Stimulated activated CD8-positive, alpha-beta memory T cell treated with anti-CD3 and anti-CD28 coated beads, Interleukin-4, amount 100 ng/mL, for 24 hours (primary cell): Measurements from ENCODE around the gene SLC12A5.
A peak's percentile ranks its signal among the peaks of the same experiment; 100 is the strongest.
"Not testable (repeated sequence)": the region's sequence is repeated elsewhere in the genome, so short reads cannot be mapped to it uniquely, and the experiment has no call there.

ENCODE experiments used
- DNase-seq: peaks from one replicate; pipeline ENCODE4 v3.0.0-alpha.2; 2020; ENCODE audit warnings: low read depth

The SLC12A5 gene

GRCh38 chr20:46078954-46079353 is 49.9 kb downstream of the SLC12A5 start:
- DNase-seq, result no peak

DNA sequence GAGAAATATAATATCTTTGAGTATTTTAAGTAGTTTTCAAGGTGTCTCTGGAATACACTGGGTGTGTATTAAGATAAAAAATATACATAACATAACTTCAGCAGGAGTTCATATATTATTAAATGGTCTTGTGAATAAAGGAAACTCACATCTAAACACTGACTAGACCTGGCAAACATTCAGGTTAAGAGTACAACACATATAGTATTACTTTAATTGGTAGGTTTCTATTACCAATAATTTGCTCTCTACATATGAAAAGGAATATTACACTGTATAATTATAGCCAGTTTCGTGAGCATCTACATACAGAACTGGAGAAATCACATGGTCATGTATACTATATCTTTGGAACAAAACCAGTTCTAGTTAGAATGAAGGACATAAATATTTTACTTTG is 52.1 kb downstream of the SLC12A5 start:
- DNase-seq, result no peak

DNA sequence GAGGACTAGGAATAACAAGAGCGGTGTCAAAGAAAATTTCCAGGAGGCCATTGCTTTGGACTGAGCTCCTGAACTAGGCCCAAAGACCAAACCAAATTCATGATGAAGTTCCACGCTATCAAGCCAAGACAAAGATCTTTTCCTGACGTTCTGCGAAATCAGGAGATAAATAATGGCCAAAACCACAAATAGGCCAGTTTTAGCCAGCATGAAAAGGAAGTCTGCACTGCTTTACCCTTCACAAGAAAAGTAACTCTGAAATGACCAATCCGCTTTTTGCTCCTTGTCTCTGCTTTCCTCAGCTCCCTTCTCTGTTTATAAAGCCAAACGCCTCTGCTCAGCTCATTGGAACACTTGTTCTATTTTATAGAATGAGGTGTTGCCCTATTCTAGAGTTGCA is 54.1 kb downstream of the SLC12A5 start:
- no peak for DNase-seq

GRCh38 chr20:46083531-46084061 is 54.6 kb downstream of the SLC12A5 start:
- DNase-seq, result no peak

- no peak for DNase-seq
Measured at GRCh38 chr20:46084805-46085178, 55.8 kb downstream of the SLC12A5 start.

GRCh38 chr20:46085179-46085851 is 56.3 kb downstream of the SLC12A5 start:
- DNase-seq, result no peak

GRCh38 chr20:46087161-46087560 is 58.1 kb downstream of the SLC12A5 start:
- DNase-seq, result no peak

DNA sequence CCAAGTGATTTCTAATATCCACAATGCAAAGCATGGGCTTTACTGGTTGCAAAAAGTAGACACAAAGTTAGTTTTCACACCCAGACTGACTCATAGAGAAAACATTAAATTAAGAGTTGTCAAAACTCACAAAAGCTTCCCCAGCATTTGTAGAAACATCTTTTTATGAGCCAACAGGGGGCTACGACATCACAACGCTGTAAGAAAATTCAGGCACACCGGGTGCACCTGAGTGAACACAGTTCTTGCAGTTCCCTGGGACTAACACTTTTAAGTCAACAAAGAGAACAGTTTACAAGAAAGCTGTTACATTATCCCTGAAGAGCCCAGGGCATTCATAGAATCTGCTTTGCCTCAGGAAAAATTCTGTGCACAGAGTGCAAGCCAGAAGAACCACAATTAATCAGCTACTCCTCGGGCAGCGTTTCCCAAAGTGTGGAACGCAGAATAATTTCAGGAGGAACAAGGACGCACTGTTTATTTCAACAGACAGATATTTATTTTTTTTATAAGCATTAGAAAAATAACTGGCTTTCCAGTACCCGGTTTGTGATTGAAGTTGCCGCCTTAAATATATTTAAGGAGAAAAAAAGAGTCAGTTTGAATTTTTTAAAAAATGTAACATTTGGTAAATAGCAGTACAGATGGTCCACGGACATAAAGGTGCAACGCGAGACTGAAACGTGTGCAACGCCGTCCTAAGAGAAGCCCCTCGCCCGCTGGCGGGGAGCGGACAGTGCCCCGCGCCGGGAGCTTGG is 59.6 kb downstream of the SLC12A5 start:
- DNase-seq, result no peak

GRCh38 chr20:46089167-46089416 is 60.1 kb downstream of the SLC12A5 start:
- peak; percentile 44 for DNase-seq

DNA sequence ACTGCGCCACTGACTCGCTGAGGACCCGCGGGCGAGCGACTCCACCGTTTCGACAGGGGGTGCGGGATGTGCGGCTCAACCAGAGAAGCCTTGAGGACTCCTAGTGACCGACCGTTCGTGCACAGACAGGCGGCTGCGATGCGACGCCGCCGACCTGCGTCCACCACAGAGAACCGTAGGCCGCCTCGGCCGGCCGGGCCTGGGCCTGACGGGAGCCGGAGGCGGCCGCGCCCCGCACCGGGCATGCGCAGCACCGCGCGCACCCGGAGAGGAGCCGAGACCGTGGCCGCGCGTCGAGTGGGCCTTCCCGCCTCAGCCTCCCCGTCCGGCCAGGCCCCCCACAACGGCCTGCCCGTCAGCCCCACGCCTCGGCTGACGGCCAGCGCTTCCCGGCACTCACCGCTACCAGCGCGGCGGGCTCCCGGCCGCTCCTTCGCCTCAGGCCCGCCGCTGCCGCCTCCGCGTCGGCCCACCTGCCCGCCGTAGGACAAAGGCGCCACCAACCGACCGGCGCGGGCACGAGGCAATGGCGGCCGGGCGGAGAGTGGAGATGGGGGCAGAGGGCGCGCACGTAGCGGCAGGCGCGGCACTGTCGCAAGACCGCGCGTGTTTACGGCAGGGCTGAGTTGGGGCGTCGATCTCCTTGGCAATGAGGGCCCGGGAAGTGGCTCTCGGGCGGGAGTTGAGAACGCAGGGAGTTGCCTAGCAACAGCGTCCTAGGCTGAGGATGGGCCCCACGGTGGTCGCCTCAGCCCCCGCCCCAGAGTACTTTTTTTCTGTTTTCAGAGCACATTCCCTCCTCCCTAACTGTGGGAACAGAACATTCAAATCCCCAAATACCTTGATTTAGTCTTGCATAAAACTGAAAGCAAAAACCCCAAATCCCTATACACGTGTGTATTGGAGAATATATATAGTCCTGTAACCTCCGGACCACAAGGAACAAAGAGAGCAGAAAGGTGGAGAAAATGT is 60.7 kb downstream of the SLC12A5 start, which contains the start of gene NCOA5:
NCOA5 (minus strand) TSS at position 546 of the 972 bp plus-strand sequence. CDS start 10,538 bp downstream, outside the sequence.
- DNase-seq, result peak; percentile 92

- not testable (repeated sequence) for DNase-seq
Measured at GRCh38 chr20:46091622-46092535, 62.9 kb downstream of the SLC12A5 start.

DNA sequence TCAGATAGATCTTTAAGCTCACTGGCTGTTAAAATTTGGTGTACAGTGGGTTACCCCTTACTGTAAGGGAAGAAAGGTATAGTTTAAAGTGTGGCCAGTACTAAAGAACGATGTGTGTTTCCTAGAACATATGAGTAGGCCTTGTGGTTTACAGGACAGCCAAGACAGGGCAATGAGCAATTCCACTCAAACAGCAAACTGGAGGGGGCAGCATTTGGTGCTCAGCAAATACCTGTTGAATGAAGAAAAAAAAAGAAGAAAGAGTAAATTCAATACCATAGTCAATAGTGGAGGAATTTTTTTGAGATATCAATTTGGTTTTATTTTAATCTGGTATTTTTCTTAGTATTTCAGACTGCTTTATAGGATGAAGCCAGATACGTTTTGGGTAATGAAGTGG is 64.5 kb downstream of the SLC12A5 start:
- no peak for DNase-seq

GRCh38 chr20:46099491-46100287 is 70.7 kb downstream of the SLC12A5 start:
- DNase-seq, result no peak

DNA sequence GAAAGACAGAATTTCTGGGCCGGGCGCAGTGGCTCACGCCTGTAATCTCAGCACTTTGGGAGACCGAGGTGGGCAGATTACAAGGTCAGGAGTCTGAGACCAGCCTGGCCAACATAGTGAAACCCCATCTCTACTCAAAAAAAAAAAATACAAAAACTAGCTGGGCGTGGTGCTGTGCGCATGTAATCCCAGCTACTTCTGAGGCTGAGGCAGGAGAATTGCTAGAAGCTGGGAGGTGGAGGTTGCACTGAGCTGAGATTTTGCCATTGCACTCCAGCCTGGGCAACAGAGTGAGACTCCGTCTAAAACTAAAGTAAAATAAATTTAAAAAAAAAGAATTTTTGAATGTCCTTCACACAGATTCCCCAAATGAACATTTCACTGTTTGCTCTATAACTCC is 71.4 kb downstream of the SLC12A5 start:
- DNase-seq, result not testable (repeated sequence)

DNA sequence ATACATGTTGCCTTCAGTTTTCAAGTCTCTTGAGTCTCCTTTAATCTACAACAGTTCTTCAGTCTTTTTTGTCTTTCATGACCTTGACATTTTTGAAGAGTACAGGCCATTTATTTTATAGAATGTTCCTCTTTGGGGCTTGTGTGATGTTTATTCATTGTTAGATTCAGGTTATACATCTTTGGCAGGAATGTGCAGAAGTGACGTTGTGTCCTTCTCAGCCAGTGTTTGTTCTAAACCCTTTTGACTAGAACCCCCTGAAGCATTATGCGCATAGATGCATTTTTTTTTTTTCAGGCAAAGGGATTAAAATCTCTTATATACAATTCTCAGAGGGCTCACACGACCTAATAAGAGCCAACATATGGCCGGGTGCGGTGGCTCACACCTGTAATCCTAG is 72.0 kb downstream of the SLC12A5 start:
- DNase-seq, result no peak

- DNase-seq, result no peak
Measured at GRCh38 chr20:46101957-46102356, 72.9 kb downstream of the SLC12A5 start.

DNA sequence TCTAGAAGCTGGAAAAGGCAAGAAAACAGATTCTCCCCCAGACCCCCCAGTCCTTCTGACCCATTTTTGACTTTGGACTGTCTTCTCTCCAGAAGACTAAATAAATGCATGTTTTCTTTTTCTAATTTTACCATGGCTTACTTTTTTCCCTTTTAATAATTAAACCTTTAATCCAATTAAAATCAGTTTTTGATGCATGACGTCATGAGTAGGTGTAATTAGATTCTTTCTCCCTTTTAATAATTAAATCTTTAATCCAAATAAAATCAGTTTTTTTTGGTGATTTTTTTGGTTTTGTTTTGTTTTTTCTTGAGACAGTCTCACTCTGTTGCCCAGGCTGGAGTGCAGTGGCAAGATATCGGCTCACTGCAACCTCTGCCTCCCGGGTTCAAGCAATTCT is 73.9 kb downstream of the SLC12A5 start:
- no peak for DNase-seq

GRCh38 chr20:46104262-46104661 is 75.2 kb downstream of the SLC12A5 start:
- DNase-seq, result no peak

DNA sequence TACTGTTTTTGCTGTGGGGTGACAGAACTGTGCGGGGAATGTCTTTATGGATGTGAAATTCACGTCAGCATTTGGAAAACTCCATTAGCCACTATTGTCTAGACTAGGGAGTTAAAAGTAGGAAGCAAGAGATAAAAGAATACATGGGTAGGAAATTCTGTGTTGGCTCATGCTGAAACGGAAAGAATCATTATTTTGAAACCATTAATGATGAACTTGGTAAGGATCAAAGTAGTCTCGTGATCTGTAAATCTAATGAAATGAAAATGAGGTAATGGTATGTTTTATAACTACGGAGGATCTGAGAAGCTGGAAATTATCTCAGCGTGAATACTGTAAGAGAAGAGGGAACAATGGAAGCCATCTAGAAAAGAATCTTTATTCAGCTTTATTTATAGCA is 78.0 kb downstream of the SLC12A5 start:
- DNase-seq, result no peak

GRCh38 chr20:46108435-46108841 is 79.4 kb downstream of the SLC12A5 start:
- DNase-seq, result no peak

DNA sequence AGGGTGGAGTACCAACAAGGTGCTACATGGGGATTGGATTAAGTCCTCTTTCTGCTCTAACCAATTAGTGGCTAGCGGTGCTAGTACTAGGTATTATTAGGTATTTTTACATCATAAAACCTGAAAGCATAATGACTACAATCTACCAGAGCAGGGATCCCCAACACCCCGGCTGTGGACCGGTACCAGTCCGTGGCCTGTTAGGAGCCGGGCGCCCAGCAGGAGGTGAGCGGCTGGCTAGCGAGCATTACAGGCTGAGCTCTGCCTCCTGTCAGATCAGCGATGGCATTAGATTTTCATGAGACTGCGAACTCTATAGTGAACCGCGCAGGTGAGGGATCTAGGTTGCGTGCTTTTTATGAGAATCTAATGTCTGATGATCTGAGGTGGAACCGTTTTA is 80.0 kb downstream of the SLC12A5 start:
- no peak for DNase-seq
